CD14-positive monocyte (primary cell): ENCODE data around the gene IQSEC3. TPM values are rescaled to one million over a fixed set of nuclear protein-coding genes. Genes with fewer than 3 reads are reported as not detected.

Experiments
- DNase-seq, 3 donors: peaks; one replicate each; pipeline ENCODE4 v3.0.0-alpha.2; 2011 to 2022
- H2AFZ ChIP-seq: 2 replicates; pipeline ENCODE4 v1.6.0; 2012; ENCODE audit warnings: mild to moderate bottlenecking, low read depth, low read length, inconsistent platforms; ENCODE audit not compliant: insufficient read depth, poor library complexity, severe bottlenecking
- H3K27ac ChIP-seq, 2 donors: 1 replicate in 1 of 2; 2 replicates in 1 of 2; pipeline ENCODE4 v1.5.1; 2012 to 2013; ENCODE audit warnings: low read length in 2 of 2, control low read depth in 1 of 2, inconsistent platforms in 1 of 2, low read depth in 1 of 2, mild to moderate bottlenecking in 1 of 2
- H3K27me3 ChIP-seq, 2 donors: one replicate each; pipeline versions ENCODE4 v1.6.0 to v1.6.1; 2011 to 2013; ENCODE audit warnings: low read length in 2 of 2; ENCODE audit not compliant: control insufficient read depth in 2 of 2, insufficient read depth in 2 of 2
- H3K36me3 ChIP-seq, 2 donors: replicated peaks in 1 of 2; 1 replicate in 1 of 2; 2 replicates in 1 of 2; pipeline versions ENCODE4 v1.5.1 to v1.6.1; 2012 to 2013; ENCODE audit warnings: low read length in 2 of 2, control low read depth in 1 of 2, inconsistent platforms in 1 of 2, mild to moderate bottlenecking in 1 of 2; ENCODE audit not compliant: insufficient read depth in 2 of 2, control insufficient read depth in 1 of 2
- H3K4me1 ChIP-seq, 2 donors: 1 replicate in 1 of 2; 2 replicates in 1 of 2; pipeline versions ENCODE4 v1.5.1 to v1.6.1; 2012 to 2013; ENCODE audit warnings: low read length in 2 of 2, control low read depth in 1 of 2, inconsistent platforms in 1 of 2, mild to moderate bottlenecking in 1 of 2, moderate library complexity in 1 of 2; ENCODE audit not compliant: insufficient read depth in 2 of 2, control insufficient read depth in 1 of 2
- H3K4me2 ChIP-seq: replicated peaks from 2 replicates; pipeline ENCODE3; 2012; ENCODE audit warnings: low read length, moderate library complexity, mild to moderate bottlenecking; ENCODE audit not compliant: poor library complexity, severe bottlenecking; ENCODE audit errors: extremely low read depth
- H3K4me3 ChIP-seq, 3 experiments: fragments of 200-600 bp in 1 of 3; sonication (generic) in 1 of 3; replicated peaks in 1 of 3; 1 replicate in 2 of 3; 2 replicates in 1 of 3; pipeline ENCODE4 v1.5.1; 2011 to 2013; ENCODE audit warnings: low read length in 3 of 3, mild to moderate bottlenecking in 3 of 3, control low read depth in 2 of 3, low read depth in 2 of 3, inconsistent platforms in 1 of 3, moderate library complexity in 1 of 3
- H3K79me2 ChIP-seq: 2 replicates; pipeline ENCODE4 v1.6.0; 2012; ENCODE audit warnings: mild to moderate bottlenecking, control low read depth, inconsistent platforms, low read length, moderate library complexity; ENCODE audit not compliant: insufficient read depth
- H3K9ac ChIP-seq: 2 replicates; pipeline ENCODE4 v1.6.0; 2017; ENCODE audit warnings: low read length, mild to moderate bottlenecking; ENCODE audit not compliant: insufficient read depth, poor library complexity, severe bottlenecking
- H3K9me3 ChIP-seq, 2 donors: replicated peaks in 1 of 2; 1 replicate in 1 of 2; 2 replicates in 1 of 2; pipeline versions ENCODE4 v1.5.1 to v1.6.1; 2012 to 2013; ENCODE audit warnings: low read length in 2 of 2, control low read depth in 1 of 2; ENCODE audit not compliant: control insufficient read depth in 1 of 2, insufficient read depth in 1 of 2
- H4K20me1 ChIP-seq: 2 replicates; pipeline ENCODE4 v1.6.0; 2012; ENCODE audit warnings: mild to moderate bottlenecking, low read length, control low read depth, moderate library complexity; ENCODE audit not compliant: insufficient read depth
- H3K27ac Mint-ChIP-seq, 7 donors: one replicate each; pipeline ENCODE4 v1.8.0; 2020; ENCODE audit warnings: mild to moderate bottlenecking in 7 of 7, mixed read lengths in 7 of 7, moderate library complexity in 6 of 7, inconsistent platforms in 2 of 7
- H3K27me3 Mint-ChIP-seq, 3 donors: one replicate each; pipeline ENCODE4 v1.8.0; 2021 to 2022; ENCODE audit warnings: low read depth in 3 of 3, mild to moderate bottlenecking in 3 of 3, mixed read lengths in 3 of 3, moderate library complexity in 3 of 3, inconsistent platforms in 1 of 3
- H3K36me3 Mint-ChIP-seq, 2 donors: one replicate each; pipeline ENCODE4 v1.8.0; 2020; ENCODE audit warnings: mixed read lengths in 2 of 2, inconsistent platforms in 1 of 2, mild to moderate bottlenecking in 1 of 2
- H3K4me1 Mint-ChIP-seq: one replicate; pipeline ENCODE4 v1.8.0; 2020; ENCODE audit warnings: mild to moderate bottlenecking, mixed read lengths
- H3K4me3 Mint-ChIP-seq, 2 donors: one replicate each; pipeline ENCODE4 v1.8.0; 2020; ENCODE audit warnings: mild to moderate bottlenecking in 2 of 2, mixed read lengths in 2 of 2, moderate library complexity in 1 of 2
- H3K9me3 Mint-ChIP-seq, 7 donors: one replicate each; pipeline ENCODE4 v1.8.0; 2020 to 2022; ENCODE audit warnings: mixed read lengths in 7 of 7, mild to moderate bottlenecking in 6 of 7, moderate library complexity in 6 of 7, inconsistent platforms in 2 of 7
- CTCF ChIP-seq: fragments of 200-600 bp; IDR thresholded peaks from one replicate; pipeline ENCODE4 v1.8.0; 2022; ENCODE audit warnings: antibody characterized with exemption, mild to moderate bottlenecking
- WGBS: methylation state at CpG from one replicate; pipeline ENCODE4 v1.1.5; 2013; ENCODE audit warnings: missing lambda C conversion rate; ENCODE audit not compliant: insufficient coverage; 5-methylcytosine and 5-hydroxymethylcytosine counted together
- intact Hi-C, 2 donors: fragments of 100-400 bp; cut with micrococcal nuclease; formaldehyde crosslinking; loops; one replicate each; pipeline versions ENCODE4 v1.15.0 to v1.15.1; 2023
- polyA plus RNA-seq, 3 donors: library from polyadenylated mRNA; depleted of rRNA in 1 of 3; unstranded in 2 of 3; stranded (reverse) in 1 of 3; fragments of 300-500 nt in 2 of 3; fragments of >200 nt in 1 of 3; fragmentation: Illumina TruSeq in 2 of 3; gene quantifications; 1 replicate in 2 of 3; 2 replicates in 1 of 3; pipeline ENCODE4 v1.2.3, GENCODE V29; 2012 to 2021

IQSEC3 gene
- polyA plus RNA-seq, 3 donors: not detected

DNA sequence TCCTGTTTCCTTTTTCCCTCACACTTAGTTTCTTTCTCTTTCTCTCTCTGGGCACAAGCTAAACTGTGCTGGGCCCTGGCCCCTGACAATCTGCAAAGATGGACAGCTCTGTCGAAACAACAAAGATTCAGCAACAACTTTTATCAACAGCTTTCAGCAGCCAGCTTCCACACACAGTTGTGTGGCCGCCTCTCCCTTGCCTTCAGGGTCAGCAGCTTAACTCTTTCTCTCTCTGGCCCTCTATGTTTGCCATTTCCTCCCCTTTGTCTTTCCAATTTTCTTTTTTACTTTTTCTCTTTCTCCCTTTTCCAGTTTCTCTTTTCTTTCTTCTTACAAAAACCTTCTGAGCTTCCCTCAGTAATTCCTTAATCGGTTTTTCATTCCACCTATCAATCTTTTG lies 43.3 kb downstream of the IQSEC3 start:
- no peaks in the 10 kb centered on the region for H4K20me1 ChIP-seq
- peak overlapping the region; percentile 13 to 97 (median 70) for H3K27ac Mint-ChIP-seq
- peaks cover 0 to 1% (median 0%) of the 10 kb centered on the region in 7 donors for H3K9me3 Mint-ChIP-seq
- H3K27ac ChIP-seq: peak overlapping the region in 1 of 2 donors; percentile 38
- H3K9me3 ChIP-seq: no peaks in the 10 kb centered on the region
- H3K4me1 ChIP-seq: peaks cover 20 to 34% of the 10 kb centered on the region in 2 donors
- peak overlapping the region; percentile 22 for H2AFZ ChIP-seq
- no peaks in the 10 kb centered on the region for H3K27me3 ChIP-seq
- H3K4me1 Mint-ChIP-seq: peaks cover 40% of the 10 kb centered on the region
- H3K36me3 ChIP-seq: no peaks in the 10 kb centered on the region
- peak overlapping the region; percentile 7 for H3K4me2 ChIP-seq
- no peaks in the 10 kb centered on the region for H3K79me2 ChIP-seq
- no peak overlapping the region for H3K9ac ChIP-seq
- intact Hi-C loops: loop anchor here in 1 of 2 donors (5.0 kb wide), 1 partner anchor 42 kb away; no protein-coding TSS in a partner anchor
- H3K36me3 Mint-ChIP-seq: no peaks in the 10 kb centered on the region
- 28% methylated on average over 3 of the region's 3 CpGs for WGBS
- no peak for TF ChIP-seq CTCF
- H3K4me3 ChIP-seq: no peak overlapping the region
- peaks cover 6 to 11% (median 7%) of the 10 kb centered on the region in 3 donors for H3K27me3 Mint-ChIP-seq
- no peak for DNase-seq
- peak overlapping the region; percentile 67 to 94 for H3K4me3 Mint-ChIP-seq

- Histone ChIP-seq H3K9ac (peak overlapping the region; percentile 37), H3K27me3 (no peaks in the 10 kb centered on the region), H3K36me3 (no peaks in the 10 kb centered on the region), H3K79me2 (no peaks in the 10 kb centered on the region), H3K9me3 (no peaks in the 10 kb centered on the region), H2AFZ (peak overlapping the region; percentile 36), H4K20me1 (no peaks in the 10 kb centered on the region), H3K4me3 (peak overlapping the region in 1 of 3 experiments; percentile 26), H3K4me2 (peak overlapping the region; percentile 30), H3K27ac (peak overlapping the region; percentile 46 to 77), H3K4me1 (peaks cover 20 to 34% of the 10 kb centered on the region in 2 donors)
- peak overlapping the region; percentile 68 to 94 for H3K4me3 Mint-ChIP-seq
- H3K27ac Mint-ChIP-seq: peak overlapping the region; percentile 89 to 98 (median 95)
- 36% methylated on average over 3 of the region's 11 CpGs for WGBS
- no peak for TF ChIP-seq CTCF
- no peaks in the 10 kb centered on the region for H3K9me3 Mint-ChIP-seq
- H3K27me3 Mint-ChIP-seq: peaks cover 6 to 11% (median 9%) of the 10 kb centered on the region in 3 donors
- H3K4me1 Mint-ChIP-seq: peaks cover 40% of the 10 kb centered on the region
- no peaks in the 10 kb centered on the region for H3K36me3 Mint-ChIP-seq
- DNase-seq: peak; percentile 63 to 88 (median 73)
- intact Hi-C loops: no loop called here
Observed at GRCh38 chr12:111699-112493, 45.3 kb downstream of the IQSEC3 start.
